ENCODE measurements around the gene PCDHA5.
"Not testable (repeated sequence)": the region's sequence is repeated elsewhere in the genome, so short reads cannot be mapped to it uniquely, and the experiment has no call there.

Gene PCDHA5

DNA sequence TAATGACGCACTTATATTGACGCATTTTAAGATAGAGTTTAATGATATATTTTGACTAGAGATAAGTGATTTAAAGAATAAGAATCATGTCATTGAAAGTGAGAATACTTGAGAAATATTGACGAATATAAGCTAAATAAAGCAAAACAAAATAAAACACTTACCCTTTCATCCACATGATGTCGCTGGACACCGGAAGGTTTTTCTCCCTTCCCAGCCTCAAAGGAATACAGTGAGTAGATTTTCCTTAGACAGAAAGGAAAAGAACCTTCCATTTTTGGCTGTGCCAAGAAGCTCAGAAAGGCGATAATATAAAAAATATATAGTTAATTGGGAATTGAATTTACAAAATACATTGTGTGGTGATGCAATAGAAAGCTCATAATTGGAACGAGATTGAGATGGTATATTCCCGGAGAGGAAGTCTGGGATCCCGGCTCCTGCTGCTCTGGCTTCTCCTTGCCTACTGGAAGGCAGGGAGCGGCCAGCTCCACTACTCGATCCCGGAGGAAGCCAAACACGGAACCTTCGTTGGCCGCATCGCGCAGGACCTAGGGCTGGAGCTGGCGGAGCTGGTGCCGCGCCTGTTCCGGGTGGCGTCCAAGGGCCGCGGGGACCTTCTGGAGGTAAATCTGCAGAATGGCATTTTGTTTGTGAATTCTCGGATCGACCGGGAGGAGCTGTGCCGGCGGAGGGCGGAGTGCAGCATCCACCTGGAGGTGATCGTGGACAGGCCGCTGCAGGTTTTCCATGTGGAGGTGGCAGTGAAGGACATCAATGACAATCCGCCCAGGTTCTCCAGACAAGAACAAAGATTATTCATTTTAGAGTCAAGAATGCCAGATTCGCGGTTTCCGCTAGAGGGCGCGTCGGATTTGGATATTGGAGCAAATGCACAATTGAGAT lies at the start of gene PCDHA5:
TSS of gene PCDHA5 (plus strand) at position 239 of the 906 bp plus-strand sequence.
- no peak for DNase-seq (ENCODE audit: low read depth)

DNA sequence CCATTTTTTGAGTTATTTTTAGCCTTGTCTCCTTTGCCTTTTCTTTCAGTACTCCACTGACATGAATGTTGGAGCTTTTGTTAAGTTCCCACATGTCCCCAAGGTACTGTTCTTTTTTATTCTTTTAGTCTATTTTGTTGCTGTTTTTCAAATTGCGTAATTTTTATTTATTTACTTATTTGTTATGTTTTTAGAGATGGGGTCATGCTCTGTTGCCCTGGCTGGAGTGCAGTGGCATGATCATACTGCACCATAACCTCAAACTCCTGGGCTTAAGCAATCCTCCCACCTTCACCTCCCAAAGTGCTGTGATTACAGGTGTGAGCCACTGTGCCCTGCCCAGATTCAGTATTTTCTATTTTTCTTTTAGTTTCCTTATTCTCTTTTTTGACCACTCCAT lies 40.9 kb upstream of the PCDHA5 start:
- no peak for DNase-seq (ENCODE audit: low read depth)

DNA sequence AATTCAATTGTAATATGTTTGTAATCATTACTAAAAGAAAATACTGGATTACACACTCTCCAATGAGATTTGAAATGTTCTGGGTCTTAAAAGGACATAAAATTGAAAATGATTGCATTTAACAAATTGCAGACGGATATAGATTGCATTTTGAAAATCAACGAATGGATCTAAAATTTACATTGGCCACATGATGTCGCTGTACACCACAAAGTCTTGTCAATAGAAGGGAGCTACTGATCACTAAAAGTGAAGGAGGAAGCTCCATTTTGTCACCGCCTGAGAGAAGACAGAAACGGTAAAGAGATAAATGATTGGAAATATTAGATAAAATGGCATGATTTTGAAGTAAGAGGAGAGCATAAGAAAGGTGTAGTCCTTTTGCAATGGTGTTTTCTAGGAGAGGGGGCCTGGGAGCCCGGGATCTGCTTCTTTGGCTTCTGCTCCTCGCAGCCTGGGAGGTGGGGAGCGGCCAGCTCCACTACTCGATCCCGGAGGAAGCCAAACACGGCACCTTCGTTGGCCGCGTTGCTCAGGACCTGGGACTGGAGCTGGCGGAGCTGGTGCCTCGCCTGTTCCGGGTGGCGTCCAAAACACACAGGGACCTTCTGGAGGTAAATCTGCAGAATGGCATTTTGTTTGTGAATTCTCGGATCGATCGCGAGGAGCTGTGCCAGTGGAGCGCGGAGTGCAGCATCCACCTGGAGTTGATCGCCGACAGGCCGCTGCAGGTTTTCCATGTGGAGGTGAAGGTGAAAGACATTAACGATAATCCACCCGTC lies 35.3 kb upstream of the PCDHA5 start, which contains the start of gene PCDHA1:
TSS of gene PCDHA1 (plus strand) at position 236 of the 782 bp plus-strand sequence.
- DNase-seq (ENCODE audit: low read depth) = no peak

DNA sequence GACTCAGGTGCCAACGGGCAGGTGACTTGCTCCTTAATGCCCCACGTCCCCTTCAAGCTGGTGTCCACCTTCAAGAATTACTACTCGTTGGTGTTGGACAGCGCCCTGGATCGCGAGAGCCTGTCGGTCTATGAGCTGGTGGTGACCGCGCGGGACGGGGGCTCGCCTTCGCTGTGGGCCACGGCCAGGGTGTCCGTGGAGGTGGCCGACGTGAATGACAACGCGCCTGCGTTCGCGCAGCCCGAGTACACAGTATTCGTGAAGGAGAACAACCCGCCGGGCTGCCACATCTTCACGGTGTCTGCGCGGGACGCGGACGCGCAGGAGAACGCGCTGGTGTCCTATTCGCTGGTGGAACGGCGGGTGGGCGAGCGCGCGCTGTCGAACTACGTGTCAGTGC lies 34.0 kb upstream of the PCDHA5 start:
- DNase-seq (ENCODE audit: low read depth) = not testable (repeated sequence)

DNA sequence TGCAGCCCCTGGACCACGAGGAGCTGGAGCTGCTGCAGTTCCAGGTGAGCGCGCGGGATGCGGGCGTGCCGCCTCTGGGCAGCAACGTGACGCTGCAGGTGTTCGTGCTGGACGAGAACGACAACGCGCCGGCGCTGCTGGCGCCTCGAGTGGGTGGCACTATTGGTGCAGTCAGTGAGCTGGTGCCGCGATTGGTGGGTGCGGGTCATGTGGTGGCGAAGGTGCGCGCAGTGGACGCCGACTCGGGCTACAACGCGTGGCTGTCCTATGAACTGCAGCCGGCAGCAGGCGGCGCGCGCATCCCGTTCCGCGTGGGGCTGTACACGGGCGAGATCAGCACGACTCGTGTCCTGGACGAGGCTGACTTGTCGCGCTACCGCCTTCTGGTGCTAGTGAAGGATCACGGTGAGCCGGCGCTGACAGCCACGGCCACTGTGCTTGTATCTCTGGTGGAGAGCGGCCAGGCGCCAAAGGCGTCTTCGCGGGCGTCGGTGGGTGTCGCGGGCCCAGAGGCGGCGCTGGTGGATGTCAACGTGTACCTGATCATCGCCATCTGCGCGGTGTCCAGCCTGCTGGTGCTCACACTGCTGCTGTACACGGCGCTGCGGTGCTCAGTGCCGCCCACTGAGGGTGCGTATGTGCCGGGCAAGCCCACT lies 33.4 kb upstream of the PCDHA5 start:
- DNase-seq (ENCODE audit: low read depth) = not testable (repeated sequence)

DNA sequence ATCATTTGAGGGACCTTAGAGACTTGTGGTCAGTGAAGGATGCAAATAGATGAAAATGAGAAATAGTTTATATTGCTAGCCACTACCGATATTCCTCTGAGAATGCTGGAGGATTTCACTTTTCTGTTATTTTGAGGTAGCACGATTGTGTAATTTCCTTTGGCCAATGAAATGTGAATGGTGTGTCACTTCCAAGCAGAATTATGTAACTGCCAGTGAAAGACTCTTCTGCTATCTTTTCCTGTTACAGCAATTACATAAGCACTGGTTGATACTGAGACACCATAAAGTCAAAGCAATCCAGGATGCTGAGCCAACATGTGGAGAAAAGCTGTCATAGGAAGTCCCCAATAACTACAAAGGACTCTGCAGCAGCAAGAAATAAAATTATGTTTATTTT lies 30.3 kb upstream of the PCDHA5 start:
- no peak for DNase-seq (ENCODE audit: low read depth)

DNA sequence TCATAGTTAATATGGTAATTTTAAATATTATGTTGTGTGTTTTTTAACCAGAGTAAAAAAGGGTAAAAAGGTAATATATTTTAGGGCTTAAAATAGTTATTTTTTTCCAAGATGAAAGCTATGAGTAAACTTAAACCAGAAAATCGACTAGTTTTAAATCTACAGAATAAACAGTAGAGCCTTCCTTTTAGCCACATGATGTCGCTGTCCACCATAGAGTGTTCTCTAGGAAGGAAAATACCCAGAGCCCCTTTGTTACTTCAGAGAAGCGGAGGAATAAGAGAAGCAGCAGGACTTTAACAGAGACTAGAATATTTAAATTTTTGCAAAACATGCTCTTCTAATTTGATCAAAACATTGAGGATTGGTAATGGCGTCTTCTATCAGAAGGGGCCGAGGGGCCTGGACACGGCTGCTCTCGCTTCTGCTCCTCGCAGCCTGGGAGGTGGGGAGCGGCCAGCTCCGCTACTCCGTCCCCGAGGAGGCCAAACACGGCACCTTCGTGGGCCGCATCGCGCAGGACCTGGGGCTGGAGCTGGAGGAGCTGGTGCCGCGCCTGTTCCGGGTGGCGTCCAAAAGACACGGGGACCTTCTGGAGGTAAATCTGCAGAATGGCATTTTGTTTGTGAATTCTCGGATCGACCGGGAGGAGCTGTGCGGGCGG lies 26.7 kb upstream of the PCDHA5 start, which contains the start of gene PCDHA2:
TSS of gene PCDHA2 (plus strand) at position 258 of the 664 bp plus-strand sequence.
- DNase-seq (ENCODE audit: low read depth) = no peak

DNA sequence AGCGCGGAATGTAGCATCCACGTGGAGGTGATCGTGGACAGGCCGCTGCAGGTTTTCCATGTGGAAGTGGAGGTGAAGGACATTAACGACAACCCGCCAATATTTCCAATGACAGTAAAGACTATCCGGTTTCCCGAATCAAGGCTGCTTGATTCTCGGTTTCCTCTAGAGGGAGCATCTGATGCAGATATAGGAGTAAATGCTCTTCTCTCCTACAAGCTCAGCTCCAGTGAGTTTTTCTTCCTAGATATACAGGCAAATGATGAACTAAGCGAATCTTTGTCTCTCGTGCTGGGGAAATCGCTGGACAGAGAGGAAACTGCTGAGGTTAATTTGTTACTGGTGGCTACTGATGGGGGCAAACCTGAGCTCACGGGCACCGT lies 26.2 kb upstream of the PCDHA5 start:
- no peak for DNase-seq (ENCODE audit: low read depth)

DNA sequence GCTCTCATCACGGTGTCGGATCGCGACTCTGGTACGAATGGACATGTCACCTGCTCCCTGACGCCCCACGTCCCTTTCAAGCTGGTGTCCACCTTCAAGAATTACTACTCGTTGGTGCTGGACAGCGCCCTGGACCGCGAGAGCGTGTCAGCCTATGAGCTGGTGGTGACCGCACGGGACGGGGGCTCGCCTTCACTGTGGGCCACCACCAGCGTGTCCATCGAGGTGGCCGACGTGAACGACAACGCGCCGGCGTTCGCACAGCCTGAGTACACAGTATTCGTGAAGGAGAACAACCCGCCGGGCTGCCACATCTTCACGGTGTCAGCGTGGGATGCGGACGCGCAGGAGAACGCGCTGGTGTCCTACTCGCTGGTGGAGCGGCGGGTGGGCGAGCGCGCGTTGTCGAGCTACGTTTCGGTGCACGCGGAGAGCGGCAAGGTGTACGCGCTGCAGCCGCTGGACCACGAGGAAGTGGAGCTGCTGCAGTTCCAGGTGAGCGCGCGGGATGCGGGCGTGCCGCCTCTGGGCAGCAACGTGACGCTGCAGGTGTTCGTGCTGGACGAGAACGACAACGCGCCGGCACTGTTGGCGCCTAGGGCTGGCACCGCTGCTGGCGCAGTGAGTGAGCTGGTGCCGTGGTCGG lies 25.2 kb upstream of the PCDHA5 start:
- not testable (repeated sequence) for DNase-seq (ENCODE audit: low read depth)

DNA sequence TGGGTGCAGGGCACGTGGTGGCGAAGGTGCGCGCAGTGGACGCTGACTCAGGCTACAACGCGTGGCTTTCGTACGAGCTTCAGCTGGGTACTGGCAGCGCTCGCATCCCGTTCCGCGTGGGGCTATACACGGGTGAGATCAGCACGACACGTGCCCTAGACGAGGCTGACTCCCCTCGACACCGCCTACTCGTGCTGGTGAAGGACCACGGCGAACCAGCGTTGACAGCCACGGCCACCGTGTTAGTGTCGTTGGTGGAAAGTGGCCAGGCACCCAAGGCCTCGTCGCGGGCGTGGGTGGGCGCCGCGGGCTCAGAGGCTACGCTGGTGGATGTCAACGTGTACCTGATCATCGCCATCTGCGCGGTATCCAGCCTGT lies 24.7 kb upstream of the PCDHA5 start:
- no peak for DNase-seq (ENCODE audit: low read depth)

DNA sequence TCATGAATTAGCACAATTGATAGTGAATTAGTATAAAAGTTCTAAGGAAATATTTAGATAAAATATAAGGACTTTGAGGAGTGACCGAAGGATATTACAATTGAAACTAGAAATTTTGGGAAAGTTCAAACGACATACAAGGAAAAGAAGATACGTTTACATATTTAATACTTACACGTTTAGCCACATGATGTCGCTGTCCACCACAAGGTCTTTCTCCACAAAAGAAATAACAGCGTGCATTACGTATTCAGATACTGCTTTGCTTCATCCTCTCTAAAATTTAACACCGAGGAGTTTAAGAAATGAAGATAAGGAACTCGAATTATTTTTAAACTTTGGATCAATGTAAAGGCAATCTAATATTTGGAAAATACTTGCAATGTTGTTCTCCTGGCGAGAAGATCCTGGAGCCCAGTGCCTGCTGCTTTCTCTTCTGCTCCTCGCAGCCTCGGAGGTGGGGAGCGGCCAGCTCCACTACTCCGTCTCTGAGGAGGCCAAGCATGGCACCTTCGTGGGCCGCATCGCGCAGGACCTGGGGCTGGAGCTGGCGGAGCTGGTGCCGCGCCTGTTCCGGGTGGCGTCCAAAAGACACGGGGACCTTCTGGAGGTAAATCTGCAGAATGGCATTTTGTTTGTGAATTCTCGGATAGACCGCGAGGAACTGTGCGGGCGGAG lies 20.5 kb upstream of the PCDHA5 start, which contains the start of gene PCDHA3:
TSS of gene PCDHA3 (plus strand) at position 242 of the 678 bp plus-strand sequence.
- DNase-seq (ENCODE audit: low read depth) = no peak

DNA sequence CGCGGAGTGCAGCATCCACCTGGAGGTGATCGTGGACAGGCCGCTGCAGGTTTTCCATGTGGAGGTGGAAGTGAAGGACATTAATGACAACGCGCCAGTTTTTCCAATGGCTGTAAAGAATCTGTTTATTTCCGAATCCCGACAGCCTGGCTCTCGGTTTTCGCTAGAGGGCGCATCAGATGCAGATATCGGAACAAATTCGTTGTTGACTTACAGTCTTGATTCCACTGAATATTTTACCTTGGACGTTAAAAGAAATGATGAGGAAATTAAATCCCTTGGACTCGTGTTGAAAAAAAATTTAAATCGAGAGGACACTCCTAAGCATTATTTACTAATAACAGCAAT lies 19.9 kb upstream of the PCDHA5 start:
- DNase-seq (ENCODE audit: low read depth) = no peak

DNA sequence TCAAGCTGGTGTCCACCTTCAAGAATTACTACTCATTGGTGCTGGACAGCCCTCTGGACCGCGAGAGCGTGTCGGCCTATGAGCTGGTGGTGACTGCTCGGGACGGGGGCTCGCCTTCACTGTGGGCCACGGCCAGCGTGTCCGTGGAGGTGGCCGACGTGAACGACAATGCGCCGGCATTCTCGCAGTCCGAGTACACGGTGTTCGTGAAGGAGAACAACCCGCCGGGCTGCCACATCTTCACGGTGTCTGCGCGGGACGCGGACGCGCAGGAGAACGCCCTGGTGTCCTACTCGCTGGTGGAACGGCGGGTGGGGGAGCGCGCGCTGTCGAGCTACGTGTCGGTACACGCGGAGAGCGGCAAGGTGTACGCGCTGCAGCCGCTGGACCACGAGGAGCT lies 19.0 kb upstream of the PCDHA5 start:
- not testable (repeated sequence) for DNase-seq (ENCODE audit: low read depth)

DNA sequence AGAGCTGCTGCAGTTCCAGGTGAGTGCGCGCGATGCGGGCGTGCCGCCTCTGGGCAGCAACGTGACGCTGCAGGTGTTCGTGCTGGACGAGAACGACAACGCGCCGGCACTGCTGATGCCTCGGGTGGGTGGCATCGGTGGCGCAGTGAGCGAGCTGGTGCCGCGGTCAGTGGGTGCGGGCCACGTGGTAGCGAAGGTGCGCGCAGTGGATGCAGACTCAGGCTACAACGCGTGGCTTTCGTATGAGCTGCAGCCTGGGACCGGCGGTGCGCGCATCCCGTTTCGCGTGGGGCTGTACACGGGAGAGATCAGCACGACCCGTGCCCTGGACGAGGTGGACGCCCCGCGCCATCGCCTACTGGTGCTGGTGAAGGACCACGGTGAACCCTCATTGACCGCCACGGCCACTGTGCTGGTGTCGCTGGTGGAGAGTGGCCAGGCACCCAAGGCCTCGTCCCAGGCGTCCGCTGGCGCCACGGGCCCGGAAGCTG lies 18.6 kb upstream of the PCDHA5 start:
- DNase-seq (ENCODE audit: low read depth) = no peak

DNA sequence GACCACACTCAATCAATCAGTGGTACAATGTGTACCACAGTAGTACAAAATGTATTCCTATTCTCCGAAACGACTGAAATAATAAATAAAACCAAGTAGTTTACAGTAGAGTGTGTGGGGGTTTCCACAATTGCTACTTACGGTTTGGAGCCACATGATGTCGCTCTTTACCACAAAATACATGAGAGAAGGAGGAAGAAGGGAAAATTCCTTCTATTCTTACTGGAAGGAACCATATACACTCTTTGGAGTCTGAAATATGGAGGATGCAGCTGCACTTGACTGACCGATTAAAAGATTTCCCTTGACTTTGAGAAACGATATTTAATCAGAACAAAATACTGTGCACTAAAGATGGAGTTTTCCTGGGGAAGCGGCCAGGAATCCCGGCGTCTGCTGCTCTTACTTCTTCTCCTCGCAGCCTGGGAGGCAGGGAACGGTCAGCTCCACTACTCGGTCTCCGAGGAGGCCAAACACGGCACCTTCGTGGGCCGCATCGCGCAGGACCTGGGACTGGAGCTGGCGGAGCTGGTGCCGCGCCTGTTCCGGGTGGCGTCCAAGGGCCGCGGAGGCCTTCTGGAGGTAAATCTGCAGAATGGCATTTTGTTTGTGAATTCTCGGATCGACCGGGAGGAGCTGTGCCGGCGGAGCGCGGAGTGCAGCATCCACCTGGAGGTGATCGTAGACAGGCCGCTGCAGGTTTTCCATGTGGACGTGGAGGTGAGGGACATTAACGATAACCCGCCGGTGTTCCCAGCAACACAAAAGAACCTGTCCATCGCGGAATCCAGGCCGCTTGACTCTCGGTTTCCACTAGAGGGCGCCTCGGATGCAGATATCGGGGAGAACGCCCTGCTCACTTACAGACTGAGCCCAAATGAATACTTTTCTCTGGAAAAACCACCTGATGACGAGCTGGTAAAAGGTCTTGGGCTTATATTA lies 14.3 kb upstream of the PCDHA5 start, which contains the start of gene PCDHA4:
TSS of gene PCDHA4 (plus strand) at position 235 of the 942 bp plus-strand sequence.
- DNase-seq (ENCODE audit: low read depth) = no peak

DNA sequence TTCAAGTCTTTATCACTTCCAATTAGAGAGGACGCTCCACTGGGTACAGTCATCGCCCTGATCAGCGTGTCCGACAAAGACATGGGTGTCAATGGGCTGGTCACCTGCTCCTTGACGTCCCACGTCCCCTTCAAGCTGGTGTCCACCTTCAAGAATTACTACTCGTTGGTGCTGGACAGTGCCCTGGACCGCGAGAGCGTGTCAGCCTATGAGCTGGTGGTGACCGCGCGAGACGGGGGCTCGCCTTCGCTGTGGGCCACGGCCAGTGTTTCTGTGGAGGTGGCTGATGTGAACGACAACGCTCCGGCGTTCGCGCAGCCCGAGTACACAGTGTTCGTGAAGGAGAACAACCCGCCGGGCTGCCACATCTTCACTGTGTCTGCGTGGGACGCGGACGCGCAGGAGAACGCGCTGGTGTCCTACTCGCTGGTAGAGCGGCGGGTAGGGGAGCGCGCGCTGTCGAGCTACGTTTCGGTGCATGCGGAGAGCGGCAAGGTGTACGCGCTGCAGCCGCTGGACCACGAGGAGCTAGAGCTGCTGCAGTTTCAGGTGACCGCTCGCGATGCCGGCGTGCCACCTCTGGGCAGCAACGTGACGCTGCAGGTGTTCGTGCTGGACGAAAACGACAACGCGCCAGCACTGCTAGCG lies 13.0 kb upstream of the PCDHA5 start:
- DNase-seq (ENCODE audit: low read depth) = not testable (repeated sequence)

DNA sequence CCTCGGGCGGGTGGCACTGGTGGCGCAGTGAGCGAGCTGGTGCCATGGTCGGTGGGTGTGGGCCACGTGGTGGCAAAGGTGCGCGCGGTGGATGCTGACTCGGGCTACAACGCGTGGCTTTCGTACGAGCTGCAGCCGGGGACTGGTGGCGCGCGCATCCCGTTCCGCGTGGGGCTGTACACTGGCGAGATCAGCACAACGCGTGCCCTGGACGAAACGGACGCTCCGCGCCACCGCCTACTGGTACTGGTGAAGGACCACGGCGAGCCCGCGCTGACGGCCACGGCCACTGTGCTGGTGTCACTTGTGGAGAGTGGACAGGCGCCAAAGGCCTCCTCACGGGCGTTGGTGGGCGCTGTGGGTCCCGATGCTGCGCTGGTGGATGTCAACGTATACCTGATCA lies 12.5 kb upstream of the PCDHA5 start:
- no peak for DNase-seq (ENCODE audit: low read depth)

DNA sequence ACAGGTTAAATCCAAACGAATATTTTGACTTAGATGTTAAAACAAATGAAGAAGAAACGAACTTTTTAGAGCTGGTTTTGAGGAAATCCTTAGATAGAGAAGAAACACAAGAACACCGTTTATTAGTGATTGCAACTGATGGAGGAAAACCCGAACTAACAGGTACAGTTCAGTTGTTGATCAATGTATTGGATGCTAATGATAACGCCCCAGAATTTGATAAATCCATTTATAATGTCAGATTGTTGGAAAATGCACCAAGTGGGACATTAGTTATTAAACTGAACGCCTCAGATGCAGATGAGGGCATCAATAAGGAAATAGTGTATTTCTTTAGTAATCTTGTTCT lies 842 bp downstream of the PCDHA5 start:
- DNase-seq (ENCODE audit: low read depth) = no peak

DNA sequence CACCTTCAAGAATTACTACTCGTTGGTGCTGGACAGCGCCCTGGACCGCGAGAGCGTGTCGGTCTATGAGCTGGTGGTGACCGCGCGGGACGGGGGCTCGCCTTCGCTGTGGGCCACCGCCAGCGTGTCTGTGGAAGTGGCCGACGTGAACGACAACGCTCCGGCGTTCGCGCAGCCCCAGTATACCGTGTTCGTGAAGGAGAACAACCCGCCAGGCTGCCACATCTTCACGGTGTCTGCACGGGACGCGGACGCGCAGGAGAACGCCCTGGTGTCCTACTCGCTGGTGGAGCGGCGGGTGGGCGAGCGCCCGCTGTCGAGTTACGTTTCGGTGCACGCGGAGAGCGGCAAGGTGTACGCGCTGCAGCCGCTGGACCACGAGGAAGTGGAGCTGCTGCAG lies 1.6 kb downstream of the PCDHA5 start:
- not testable (repeated sequence) for DNase-seq (ENCODE audit: low read depth)
